DOHH2 (cell line): ENCODE data around the gene PRR30.
A peak's percentile ranks its signal among the peaks of the same experiment; 100 is the strongest.

ENCODE experiments used
- H3F3A ChIP-seq: fragments of 200-600 bp; sonication (generic), shearing (Covaris generic); 2 replicates; pipeline ENCODE4 v1.6.0; 2016; ENCODE audit warnings: antibody characterized with exemption, mild to moderate bottlenecking; ENCODE audit not compliant: control insufficient read depth, insufficient read depth
- H3K27ac ChIP-seq: fragments of 200-600 bp; sonication (generic); 2 replicates; pipeline ENCODE4 v1.5.1; 2014; ENCODE audit warnings: low read depth, mild to moderate bottlenecking, low read length, moderate library complexity
- H3K27me3 ChIP-seq: fragments of 200-600 bp; sonication (generic); 2 replicates; pipeline ENCODE4 v1.6.1; 2014; ENCODE audit warnings: mild to moderate bottlenecking, low read length, mixed read lengths; ENCODE audit not compliant: control insufficient read depth
- H3K36me3 ChIP-seq: fragments of 200-600 bp; sonication (generic); 2 replicates; pipeline ENCODE4 v1.6.1; 2014; ENCODE audit warnings: mild to moderate bottlenecking, low read length, moderate library complexity, mixed read lengths; ENCODE audit not compliant: control insufficient read depth
- H3K4me1 ChIP-seq: fragments of 200-600 bp; sonication (generic); 2 replicates; pipeline ENCODE4 v1.6.1; 2014; ENCODE audit warnings: mild to moderate bottlenecking, low read length, mixed read lengths; ENCODE audit not compliant: control insufficient read depth
- H3K4me2 ChIP-seq: fragments of 200-600 bp; sonication (generic); 2 replicates; pipeline ENCODE4 v1.6.0; 2014; ENCODE audit warnings: mild to moderate bottlenecking, low read length, moderate library complexity
- H3K4me3 ChIP-seq: fragments of 200-600 bp; sonication (generic); 2 replicates; pipeline ENCODE4 v1.5.1; 2014; ENCODE audit warnings: mild to moderate bottlenecking, low read length, mixed read lengths
- H3K79me2 ChIP-seq: fragments of 200-600 bp; sonication (generic); 2 replicates; pipeline ENCODE4 v1.6.1; 2014; ENCODE audit warnings: mild to moderate bottlenecking, low read length, mixed read lengths; ENCODE audit not compliant: control insufficient read depth
- H3K9me2 ChIP-seq: fragments of 200-600 bp; sonication (generic); replicated peaks from 2 replicates; pipeline ENCODE4 v1.6.1; 2014; ENCODE audit warnings: mild to moderate bottlenecking, low read length, mixed read lengths; ENCODE audit not compliant: control insufficient read depth
- H3K9me3 ChIP-seq: fragments of 200-600 bp; sonication (generic); 2 replicates; pipeline ENCODE4 v1.6.1; 2014; ENCODE audit warnings: antibody characterized with exemption, low read length, mixed read lengths; ENCODE audit not compliant: control insufficient read depth, insufficient read depth
- H4K20me1 ChIP-seq: fragments of 200-600 bp; sonication (generic); 2 replicates; pipeline ENCODE4 v1.6.0; 2014; ENCODE audit warnings: low read depth, mild to moderate bottlenecking, antibody characterized with exemption, low read length, moderate library complexity; ENCODE audit not compliant: control insufficient read depth, insufficient read depth
- CTCF ChIP-seq: fragments of 200-600 bp; sonication (generic); IDR thresholded peaks from one replicate; pipeline ENCODE4 v1.5.1; 2014; ENCODE audit warnings: antibody characterized with exemption, mild to moderate bottlenecking, low read depth, low read length; ENCODE audit not compliant: poor library complexity, severe bottlenecking
- EZH2phosphoT487 ChIP-seq: fragments of 200-600 bp; sonication (generic); IDR thresholded peaks from 2 replicates; pipeline ENCODE4 v1.6.1; 2017; ENCODE audit warnings: borderline replicate concordance, mild to moderate bottlenecking, antibody characterized with exemption, low read length, moderate library complexity, mixed read lengths

PRR30 gene

GRCh38 chr2:27095745-27096651, 43.2 kb downstream of the PRR30 start:
- H3F3A ChIP-seq = no peaks in the 10 kb centered on the region
- no peaks in the 10 kb centered on the region for H3K9me3 ChIP-seq
- no peaks in the 10 kb centered on the region for H4K20me1 ChIP-seq
- peak overlapping the region; percentile 70 for H3K4me3 ChIP-seq
- TF ChIP-seq CTCF (no peak), EZH2phosphoT487 (no peak)
- H3K27ac ChIP-seq = no peak overlapping the region
- no peaks in the 10 kb centered on the region for H3K36me3 ChIP-seq
- H3K27me3 ChIP-seq = no peaks in the 10 kb centered on the region
- no peaks in the 10 kb centered on the region for H3K79me2 ChIP-seq
- H3K4me1 ChIP-seq = peaks cover 11% of the 10 kb centered on the region
- peak overlapping the region; percentile 86 for H3K4me2 ChIP-seq
- no peaks in the 10 kb centered on the region for H3K9me2 ChIP-seq

DNA sequence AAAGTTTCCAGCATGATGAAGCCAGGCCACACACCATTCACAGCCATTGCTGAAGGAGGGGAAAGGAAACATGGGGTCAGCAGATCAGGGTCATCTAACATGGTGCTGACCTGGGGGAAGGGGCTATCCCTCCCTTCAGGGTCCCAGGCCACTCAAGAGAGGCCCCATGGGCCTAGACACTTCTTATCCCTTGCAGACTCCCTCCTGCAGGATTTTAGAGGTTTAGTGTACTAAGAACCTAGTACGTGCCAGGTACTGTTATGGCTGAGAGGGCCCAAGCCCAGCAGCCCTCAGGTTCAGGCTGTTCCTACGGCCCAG, 43.8 kb downstream of the PRR30 start:
- H3K27me3 ChIP-seq = no peaks in the 10 kb centered on the region
- H3K4me3 ChIP-seq = no peak overlapping the region
- H3K79me2 ChIP-seq = no peaks in the 10 kb centered on the region
- peaks cover 11% of the 10 kb centered on the region for H3K4me1 ChIP-seq
- no peaks in the 10 kb centered on the region for H3K9me3 ChIP-seq
- no peak overlapping the region for H3K4me2 ChIP-seq
- no peak for TF ChIP-seq CTCF
- no peak for TF ChIP-seq EZH2phosphoT487
- no peak overlapping the region for H3K27ac ChIP-seq
- no peaks in the 10 kb centered on the region for H3F3A ChIP-seq
- no peaks in the 10 kb centered on the region for H3K9me2 ChIP-seq
- H4K20me1 ChIP-seq = no peaks in the 10 kb centered on the region
- H3K36me3 ChIP-seq = no peaks in the 10 kb centered on the region

DNA sequence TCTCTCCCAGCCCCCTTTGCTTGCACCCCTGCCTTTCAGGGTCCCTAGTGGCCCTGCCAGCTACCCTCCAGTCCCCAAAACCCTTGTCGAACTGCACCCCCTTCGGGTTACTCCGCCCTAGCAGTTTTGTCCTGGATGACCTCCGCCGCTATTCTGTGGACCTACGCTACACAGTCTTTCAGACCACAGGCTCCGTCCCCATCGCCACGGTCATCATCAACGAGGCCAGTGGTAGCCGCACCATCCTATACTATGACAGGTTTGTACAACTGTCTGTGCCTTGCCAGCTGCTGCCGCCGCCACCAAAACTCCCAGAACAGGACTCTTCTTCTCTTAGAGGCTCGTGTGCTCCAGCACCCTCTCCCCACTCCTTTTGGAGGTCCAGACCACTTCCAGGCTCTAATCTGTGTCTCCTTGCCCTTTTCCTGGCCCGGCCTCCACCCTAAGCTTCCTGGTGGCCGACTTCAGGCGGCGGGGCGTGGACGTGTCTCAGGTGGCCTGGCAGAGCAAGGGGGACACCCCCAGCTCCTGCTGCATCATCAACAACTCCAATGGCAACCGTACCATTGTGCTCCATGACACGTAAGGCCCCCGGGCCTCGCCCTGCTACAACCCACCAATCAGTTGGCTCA, 44.7 kb downstream of the PRR30 start:
- peaks cover 11% of the 10 kb centered on the region for H3K4me1 ChIP-seq
- TF ChIP-seq EZH2phosphoT487 (no peak), CTCF (no peak)
- H3K27ac ChIP-seq = no peak overlapping the region
- no peaks in the 10 kb centered on the region for H3K9me2 ChIP-seq
- no peak overlapping the region for H3K4me2 ChIP-seq
- H4K20me1 ChIP-seq = no peaks in the 10 kb centered on the region
- no peaks in the 10 kb centered on the region for H3K9me3 ChIP-seq
- no peaks in the 10 kb centered on the region for H3K36me3 ChIP-seq
- H3K79me2 ChIP-seq = no peaks in the 10 kb centered on the region
- H3F3A ChIP-seq = no peaks in the 10 kb centered on the region
- H3K27me3 ChIP-seq = no peaks in the 10 kb centered on the region
- no peak overlapping the region for H3K4me3 ChIP-seq
